CD4-positive, CD25-positive, alpha-beta regulatory T cell (primary cell): Measurements from ENCODE around the gene LRMDA. TPM values are rescaled to one million over a fixed set of nuclear protein-coding genes. Genes with fewer than 3 reads are reported as not detected.
"Not testable (repeated sequence)": the region's sequence is repeated elsewhere in the genome, so short reads cannot be mapped to it uniquely, and the experiment has no call there.

Experiments used
- ATAC-seq, 2 donors: fragments of 150-1000 bp; cut with Tn5 transposase; one replicate each; pipeline ENCODE4 v1.10.0; 2021; ENCODE audit warnings: low read depth in 2 of 2, moderate number of reproducible peaks in 2 of 2, moderate library complexity in 1 of 2
- DNase-seq, 3 donors: peaks; one replicate each; pipeline versions ENCODE4 v3.0.0 to v3.0.0-alpha.2; 2012 to 2022; ENCODE audit warnings: mixed read lengths in 1 of 3
- H3K27ac ChIP-seq: one replicate; pipeline ENCODE4 v1.7.0; 2013; ENCODE audit warnings: mild to moderate bottlenecking, low read length; ENCODE audit not compliant: insufficient read depth, poor library complexity, severe bottlenecking
- H3K27me3 ChIP-seq: one replicate; pipeline ENCODE4 v1.7.0; 2013; ENCODE audit warnings: low read length; ENCODE audit not compliant: control insufficient read depth, insufficient read depth
- H3K36me3 ChIP-seq: one replicate; pipeline ENCODE4 v1.7.0; 2013; ENCODE audit warnings: mild to moderate bottlenecking, low read length, moderate library complexity; ENCODE audit not compliant: control insufficient read depth, insufficient read depth
- H3K4me1 ChIP-seq: 2 replicates; pipeline ENCODE4 v1.7.0; 2013; ENCODE audit warnings: mild to moderate bottlenecking, low read length; ENCODE audit not compliant: insufficient read depth, control insufficient read depth, poor library complexity, severe bottlenecking
- H3K4me3 ChIP-seq: one replicate; pipeline ENCODE4 v1.7.0; 2013; ENCODE audit warnings: low read depth, mild to moderate bottlenecking, low read length, moderate library complexity
- H3K9me3 ChIP-seq, 2 experiments: 1 replicate in 1 of 2; 2 replicates in 1 of 2; pipeline ENCODE4 v1.7.0; 2013; ENCODE audit warnings: low read length in 2 of 2, mild to moderate bottlenecking in 1 of 2, moderate library complexity in 1 of 2; ENCODE audit not compliant: control insufficient read depth in 2 of 2
- H3K27ac Mint-ChIP-seq, 3 donors: one replicate each; pipeline ENCODE4 v1.8.0; 2020 to 2022; ENCODE audit warnings: mild to moderate bottlenecking in 3 of 3, mixed read lengths in 3 of 3, moderate library complexity in 2 of 3
- H3K27me3 Mint-ChIP-seq: one replicate; pipeline ENCODE4 v1.8.0; 2022; ENCODE audit warnings: mild to moderate bottlenecking, mixed read lengths
- H3K36me3 Mint-ChIP-seq: one replicate; pipeline ENCODE4 v1.8.0; 2020; ENCODE audit warnings: mixed read lengths
- H3K4me1 Mint-ChIP-seq, 4 donors: one replicate each; pipeline ENCODE4 v1.8.0; 2020 to 2022; ENCODE audit warnings: mixed read lengths in 4 of 4, mild to moderate bottlenecking in 1 of 4
- H3K4me3 Mint-ChIP-seq, 4 donors: one replicate each; pipeline ENCODE4 v1.8.0; 2020 to 2022; ENCODE audit warnings: mild to moderate bottlenecking in 4 of 4, mixed read lengths in 4 of 4, moderate library complexity in 3 of 4
- H3K9me3 Mint-ChIP-seq, 7 donors: one replicate each; pipeline ENCODE4 v1.8.0; 2020 to 2022; ENCODE audit warnings: mixed read lengths in 7 of 7, mild to moderate bottlenecking in 3 of 7, moderate library complexity in 2 of 7
- polyA plus RNA-seq, 4 donors: library from polyadenylated mRNA; unstranded; fragments of 300-500 nt; fragmentation: Illumina TruSeq; gene quantifications; one replicate each; pipeline ENCODE4 v1.2.3, GENCODE V29; 2021
- total RNA-seq: library from RNA; stranded (reverse); gene quantifications from one replicate; pipeline ENCODE4 v1.2.3, GENCODE V29; 2022

LRMDA gene
- total and polyA plus RNA-seq, 5 donors from 2014 or later, result 0.10 TPM; not detected in 4

GRCh38 chr10:76523791-76524351 is 1092.4 kb downstream of the LRMDA start:
- Histone ChIP-seq H3K27ac (no peak overlapping the region), H3K36me3 (no peaks in the 10 kb centered on the region), H3K9me3 (no peaks in the 10 kb centered on the region), H3K4me3 (no peak overlapping the region), H3K27me3 (no peaks in the 10 kb centered on the region), H3K4me1 (no peaks in the 10 kb centered on the region)
- ATAC-seq, result no peak
- no peaks in the 10 kb centered on the region for H3K36me3 Mint-ChIP-seq
- no peak overlapping the region for H3K27ac Mint-ChIP-seq
- H3K4me3 Mint-ChIP-seq, result no peak overlapping the region
- DNase-seq, result no peak
- peaks cover 0 to 5% (median 2%) of the 10 kb centered on the region in 7 donors for H3K9me3 Mint-ChIP-seq
- H3K27me3 Mint-ChIP-seq, result peaks cover 5% of the 10 kb centered on the region
- H3K4me1 Mint-ChIP-seq, result no peaks in the 10 kb centered on the region

DNA sequence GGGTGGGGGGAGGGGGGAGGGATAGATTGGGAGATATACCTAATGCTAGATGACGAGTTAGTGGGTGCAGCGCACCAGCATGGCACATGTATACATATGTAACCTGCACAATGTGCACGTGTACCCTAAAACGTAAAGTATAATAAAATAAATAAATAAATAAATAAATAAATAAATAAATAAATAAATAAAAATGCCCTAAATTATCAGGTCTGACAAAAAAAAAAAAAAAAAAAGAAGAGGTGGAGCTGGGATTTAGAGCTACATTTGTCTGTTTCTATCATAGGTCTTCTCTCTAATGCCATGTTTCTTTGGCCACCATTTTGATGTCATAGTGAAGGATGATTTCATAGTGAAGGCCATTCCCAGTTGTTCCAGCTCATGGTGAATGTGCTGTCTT is 1095.4 kb downstream of the LRMDA start:
- H3K27me3 Mint-ChIP-seq, DNase-seq, H3K27ac Mint-ChIP-seq, H3K9me3 ChIP-seq, H3K27ac ChIP-seq, H3K4me3 Mint-ChIP-seq, H3K4me3 ChIP-seq, H3K4me1 ChIP-seq, H3K9me3 Mint-ChIP-seq, H3K27me3 ChIP-seq, H3K36me3 Mint-ChIP-seq, H3K36me3 ChIP-seq, H3K4me1 Mint-ChIP-seq, ATAC-seq: not testable (repeated sequence)

DNA sequence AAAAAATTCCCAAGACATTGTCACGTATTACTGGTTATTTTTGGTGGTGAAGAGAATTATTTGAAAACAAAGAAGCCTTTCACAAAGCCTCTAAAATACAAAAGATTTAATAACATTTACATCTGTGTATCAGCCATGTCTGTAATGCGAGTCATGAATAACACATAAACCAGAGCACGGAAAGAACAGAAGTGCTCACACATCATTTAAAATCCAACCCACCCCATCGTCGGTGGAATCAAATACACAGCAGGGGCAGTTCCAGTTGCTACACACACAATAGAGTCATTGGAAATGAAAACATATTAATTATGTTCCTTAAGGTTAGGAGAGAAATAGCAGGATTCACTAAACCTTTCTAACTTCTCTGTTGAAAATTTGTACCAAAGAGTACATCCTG is 1108.9 kb downstream of the LRMDA start:
- Mint-ChIP-seq H3K27me3 (no peaks in the 10 kb centered on the region), H3K27ac (no peak overlapping the region), H3K4me3 (no peak overlapping the region), H3K9me3 (peaks cover 0 to 8% (median 0%) of the 10 kb centered on the region in 7 donors), H3K36me3 (no peaks in the 10 kb centered on the region), H3K4me1 (no peaks in the 10 kb centered on the region)
- Histone ChIP-seq H3K36me3 (no peaks in the 10 kb centered on the region), H3K27me3 (no peaks in the 10 kb centered on the region), H3K4me3 (no peak overlapping the region), H3K9me3 (no peaks in the 10 kb centered on the region), H3K4me1 (no peaks in the 10 kb centered on the region), H3K27ac (no peak overlapping the region)
- no peak for ATAC-seq
- DNase-seq, result no peak

- Mint-ChIP-seq H3K27me3 (no peaks in the 10 kb centered on the region), H3K4me3 (no peak overlapping the region), H3K9me3 (peaks cover 0 to 8% (median 0%) of the 10 kb centered on the region in 7 donors), H3K27ac (no peak overlapping the region), H3K4me1 (no peaks in the 10 kb centered on the region), H3K36me3 (no peaks in the 10 kb centered on the region)
- Histone ChIP-seq H3K4me3 (no peak overlapping the region), H3K36me3 (no peaks in the 10 kb centered on the region), H3K9me3 (no peaks in the 10 kb centered on the region), H3K27ac (no peak overlapping the region), H3K27me3 (no peaks in the 10 kb centered on the region), H3K4me1 (no peaks in the 10 kb centered on the region)
- ATAC-seq (no peak), DNase-seq (no peak)
Observed at GRCh38 chr10:76540786-76541185, 1109.4 kb downstream of the LRMDA start.

GRCh38 chr10:76541852-76542251 is 1110.4 kb downstream of the LRMDA start:
- no peaks in the 10 kb centered on the region for H3K4me1 ChIP-seq
- no peak overlapping the region for H3K27ac Mint-ChIP-seq
- ATAC-seq, result no peak
- no peaks in the 10 kb centered on the region for H3K36me3 ChIP-seq
- no peaks in the 10 kb centered on the region for H3K27me3 ChIP-seq
- H3K27me3 Mint-ChIP-seq, result no peaks in the 10 kb centered on the region
- no peak overlapping the region for H3K4me3 ChIP-seq
- no peaks in the 10 kb centered on the region for H3K36me3 Mint-ChIP-seq
- H3K9me3 ChIP-seq, result no peaks in the 10 kb centered on the region
- no peaks in the 10 kb centered on the region for H3K4me1 Mint-ChIP-seq
- no peak overlapping the region for H3K4me3 Mint-ChIP-seq
- no peak overlapping the region for H3K27ac ChIP-seq
- H3K9me3 Mint-ChIP-seq, result peaks cover 0 to 8% (median 0%) of the 10 kb centered on the region in 7 donors
- no peak for DNase-seq

- no peak overlapping the region for H3K4me3 ChIP-seq
- H3K9me3 ChIP-seq, result no peaks in the 10 kb centered on the region
- Mint-ChIP-seq H3K27ac (no peak overlapping the region), H3K4me3 (no peak overlapping the region), H3K4me1 (no peaks in the 10 kb centered on the region), H3K27me3 (no peaks in the 10 kb centered on the region), H3K36me3 (no peaks in the 10 kb centered on the region), H3K9me3 (peaks cover 0 to 8% (median 0%) of the 10 kb centered on the region in 7 donors)
- H3K4me1 ChIP-seq, result no peaks in the 10 kb centered on the region
- H3K36me3 ChIP-seq, result no peaks in the 10 kb centered on the region
- H3K27ac ChIP-seq, result no peak overlapping the region
- ATAC-seq (no peak), DNase-seq (no peak)
- no peaks in the 10 kb centered on the region for H3K27me3 ChIP-seq
Observed at GRCh38 chr10:76542307-76542930, 1111.0 kb downstream of the LRMDA start.

DNA sequence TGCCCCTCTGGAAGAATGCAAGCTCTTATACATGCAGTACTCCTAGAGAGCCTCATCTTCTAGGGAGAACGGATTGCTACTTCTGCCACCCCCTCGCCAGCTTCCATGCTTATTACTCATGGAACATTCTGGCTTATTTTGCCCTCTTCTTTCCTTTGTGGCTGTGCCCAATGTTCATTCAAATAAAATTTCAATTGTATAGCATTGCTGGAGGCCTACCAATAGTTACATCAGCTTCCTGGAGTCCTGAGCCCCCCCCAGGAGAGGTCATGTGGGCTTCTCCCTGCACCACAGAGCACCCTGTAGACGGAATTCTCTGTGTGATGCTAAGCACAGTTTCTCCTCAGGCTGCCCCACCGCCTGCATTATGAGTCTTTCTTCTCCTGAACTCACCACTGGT is 1112.2 kb downstream of the LRMDA start:
- no peak overlapping the region for H3K4me3 Mint-ChIP-seq
- no peak overlapping the region for H3K4me3 ChIP-seq
- ATAC-seq (no peak), DNase-seq (no peak)
- no peaks in the 10 kb centered on the region for H3K9me3 ChIP-seq
- no peaks in the 10 kb centered on the region for H3K4me1 ChIP-seq
- no peaks in the 10 kb centered on the region for H3K36me3 Mint-ChIP-seq
- peaks cover 7% of the 10 kb centered on the region for H3K27me3 Mint-ChIP-seq
- no peak overlapping the region for H3K27ac ChIP-seq
- no peaks in the 10 kb centered on the region for H3K4me1 Mint-ChIP-seq
- no peaks in the 10 kb centered on the region for H3K27me3 ChIP-seq
- H3K27ac Mint-ChIP-seq, result no peak overlapping the region
- H3K9me3 Mint-ChIP-seq, result peaks cover 0 to 5% (median 0%) of the 10 kb centered on the region in 7 donors
- H3K36me3 ChIP-seq, result no peaks in the 10 kb centered on the region

- H3K9me3 ChIP-seq, result no peaks in the 10 kb centered on the region
- no peaks in the 10 kb centered on the region for H3K27me3 ChIP-seq
- Mint-ChIP-seq H3K4me1 (no peaks in the 10 kb centered on the region), H3K27me3 (peaks cover 11% of the 10 kb centered on the region), H3K27ac (no peak overlapping the region), H3K4me3 (no peak overlapping the region), H3K9me3 (peaks cover 0 to 4% (median 0%) of the 10 kb centered on the region in 7 donors), H3K36me3 (no peaks in the 10 kb centered on the region)
- H3K27ac ChIP-seq, result no peak overlapping the region
- DNase-seq (no peak), ATAC-seq (no peak)
- H3K4me3 ChIP-seq, result no peak overlapping the region
- H3K4me1 ChIP-seq, result no peaks in the 10 kb centered on the region
- no peaks in the 10 kb centered on the region for H3K36me3 ChIP-seq
Observed at GRCh38 chr10:76544789-76545188, 1113.4 kb downstream of the LRMDA start.
